LNCAP (cell line): ENCODE results near the gene SPOCK3.

Experiments
- TF ChIP-seq, protein P1 (sequence below): fragments of 450-650 bp; IDR thresholded peaks from 2 replicates; pipeline ENCODE4 v1.5.1; 2017; ENCODE audit warnings: mild to moderate bottlenecking

The SPOCK3 gene

DNA sequence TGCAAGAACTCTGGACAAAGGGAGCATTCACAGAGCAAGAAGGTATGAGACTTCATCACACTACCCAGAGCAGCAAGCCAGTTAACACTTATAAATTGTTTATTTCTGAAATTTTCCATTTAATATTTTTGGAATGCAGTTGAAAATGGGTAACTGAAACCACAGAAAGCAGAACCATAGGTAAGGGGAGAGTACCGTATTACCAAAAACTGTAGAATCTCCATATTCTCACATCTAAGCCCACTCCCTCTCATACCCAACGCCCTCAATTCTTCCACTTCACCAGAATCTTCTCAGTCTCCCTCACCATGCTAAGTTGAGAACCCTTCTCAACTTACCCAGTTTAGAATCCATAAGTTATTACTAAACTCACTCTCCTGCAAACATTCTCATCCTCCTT is 277.8 kb downstream of the SPOCK3 start:
- TF ChIP-seq, protein P1, sequence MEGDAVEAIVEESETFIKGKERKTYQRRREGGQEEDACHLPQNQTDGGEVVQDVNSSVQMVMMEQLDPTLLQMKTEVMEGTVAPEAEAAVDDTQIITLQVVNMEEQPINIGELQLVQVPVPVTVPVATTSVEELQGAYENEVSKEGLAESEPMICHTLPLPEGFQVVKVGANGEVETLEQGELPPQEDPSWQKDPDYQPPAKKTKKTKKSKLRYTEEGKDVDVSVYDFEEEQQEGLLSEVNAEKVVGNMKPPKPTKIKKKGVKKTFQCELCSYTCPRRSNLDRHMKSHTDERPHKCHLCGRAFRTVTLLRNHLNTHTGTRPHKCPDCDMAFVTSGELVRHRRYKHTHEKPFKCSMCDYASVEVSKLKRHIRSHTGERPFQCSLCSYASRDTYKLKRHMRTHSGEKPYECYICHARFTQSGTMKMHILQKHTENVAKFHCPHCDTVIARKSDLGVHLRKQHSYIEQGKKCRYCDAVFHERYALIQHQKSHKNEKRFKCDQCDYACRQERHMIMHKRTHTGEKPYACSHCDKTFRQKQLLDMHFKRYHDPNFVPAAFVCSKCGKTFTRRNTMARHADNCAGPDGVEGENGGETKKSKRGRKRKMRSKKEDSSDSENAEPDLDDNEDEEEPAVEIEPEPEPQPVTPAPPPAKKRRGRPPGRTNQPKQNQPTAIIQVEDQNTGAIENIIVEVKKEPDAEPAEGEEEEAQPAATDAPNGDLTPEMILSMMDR = no peak

DNA sequence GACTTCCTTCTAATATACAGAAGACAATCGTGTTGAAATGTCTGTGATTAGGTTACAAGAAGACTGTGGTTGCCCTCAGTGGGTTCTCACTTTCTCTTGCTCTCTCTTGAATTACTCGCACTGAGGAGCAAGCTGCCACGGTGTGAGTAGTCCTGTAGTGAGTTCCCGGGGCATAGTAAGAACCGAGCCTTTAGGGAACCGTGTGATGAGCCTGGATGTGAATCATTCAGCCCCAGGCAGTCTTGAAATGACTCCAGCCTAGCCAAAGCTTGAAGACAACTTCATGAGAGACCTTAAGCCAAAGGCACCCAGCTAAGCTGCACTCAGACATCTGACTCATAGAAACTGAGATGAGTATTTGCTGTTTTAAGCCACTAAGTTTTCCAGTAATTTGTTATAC is 292.7 kb downstream of the SPOCK3 start:
- TF ChIP-seq, protein P1 = no peak

DNA sequence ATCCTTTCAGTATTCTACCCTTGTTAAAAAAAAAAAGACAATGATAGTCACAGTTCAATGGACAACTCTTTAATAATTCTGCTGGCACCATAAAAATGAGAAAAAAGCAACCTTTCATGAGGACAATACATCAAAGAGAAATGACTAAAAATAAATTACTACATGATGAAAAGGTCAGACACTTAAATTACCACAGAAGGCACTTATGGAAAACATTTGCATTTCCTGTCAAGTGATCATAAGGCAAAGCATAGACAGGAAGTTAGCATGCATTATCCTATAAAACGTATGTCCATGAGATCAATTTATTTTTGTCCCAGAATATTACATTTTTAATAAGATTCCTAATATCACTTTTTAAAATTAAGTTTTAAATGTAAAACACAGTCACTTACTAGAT is 303.8 kb downstream of the SPOCK3 start:
- TF ChIP-seq, protein P1 = no peak

DNA sequence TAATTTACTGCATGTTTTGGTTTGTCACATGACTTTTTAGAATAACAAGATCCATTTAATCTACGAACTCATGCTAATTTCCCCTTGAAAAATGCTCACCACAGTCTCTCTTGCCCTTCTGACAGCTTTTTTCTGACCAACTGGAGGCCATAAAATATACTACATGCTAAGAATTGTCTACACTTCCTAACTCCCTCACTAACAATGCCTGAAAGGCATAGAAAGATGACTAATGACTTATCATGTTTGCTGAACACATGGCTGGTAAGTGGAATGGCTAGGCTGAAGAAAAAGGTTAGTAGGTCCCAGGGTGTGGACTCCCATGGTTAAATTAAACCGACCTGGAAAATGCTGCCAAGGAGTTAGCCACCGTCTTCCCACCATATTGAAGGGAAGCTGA is 309.9 kb downstream of the SPOCK3 start:
- TF ChIP-seq, protein P1 = no peak

DNA sequence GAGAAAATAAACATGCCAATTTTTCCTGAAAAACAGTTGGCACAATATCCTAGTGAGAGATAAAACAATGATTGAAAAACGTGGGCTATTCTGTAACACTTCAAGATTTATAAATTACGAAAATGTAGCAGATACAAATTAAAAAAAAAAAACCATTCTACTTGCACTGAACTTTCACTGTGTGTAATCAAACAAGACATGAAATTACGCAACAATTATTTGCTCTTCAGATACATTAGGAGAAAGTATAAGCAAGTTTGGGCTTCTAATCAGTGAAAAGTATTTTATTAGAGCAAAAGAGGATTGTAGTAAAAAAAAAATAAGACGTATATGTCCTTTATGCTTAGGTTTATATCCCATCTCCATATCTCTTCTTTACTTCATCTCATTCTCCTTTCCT is 320.4 kb downstream of the SPOCK3 start:
- TF ChIP-seq, protein P1 = no peak

DNA sequence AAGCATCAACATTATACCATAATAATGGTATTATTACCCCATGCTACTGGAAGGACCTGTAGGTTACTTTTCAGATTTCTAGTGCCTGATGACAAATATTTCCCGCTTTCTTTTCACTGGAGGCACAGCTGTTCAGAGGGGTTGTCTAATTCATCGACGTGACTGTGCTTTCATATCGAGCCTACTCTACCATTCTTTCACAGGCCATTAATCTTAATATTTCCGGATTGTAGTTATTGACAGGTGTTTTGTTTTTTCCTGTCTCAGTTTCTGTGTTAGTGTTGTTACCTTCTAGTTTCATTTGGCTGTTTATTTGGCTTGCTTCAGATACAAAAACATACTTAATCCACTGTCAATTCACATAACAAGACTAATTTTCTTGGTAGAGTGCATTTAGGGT is 330.9 kb downstream of the SPOCK3 start:
- TF ChIP-seq, protein P1 = no peak

DNA sequence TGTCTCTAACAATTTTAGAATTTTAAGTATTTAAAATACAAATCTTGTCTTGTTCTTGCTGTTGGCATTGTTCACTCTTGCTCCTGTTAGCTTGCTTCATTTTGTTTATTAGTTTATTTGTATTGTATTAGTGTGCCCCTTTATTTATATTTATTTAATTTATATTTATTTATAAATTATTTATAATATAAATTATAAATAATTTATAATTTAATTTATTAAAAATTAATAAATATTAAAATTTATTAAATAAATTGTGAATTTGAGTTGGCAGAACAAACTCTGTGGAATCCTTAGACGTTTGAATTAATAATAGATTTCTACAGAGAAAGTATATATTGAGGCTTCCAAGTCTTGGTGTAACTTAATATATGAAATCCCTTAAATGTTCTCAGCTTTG is 331.4 kb downstream of the SPOCK3 start:
- TF ChIP-seq, protein P1 = no peak

DNA sequence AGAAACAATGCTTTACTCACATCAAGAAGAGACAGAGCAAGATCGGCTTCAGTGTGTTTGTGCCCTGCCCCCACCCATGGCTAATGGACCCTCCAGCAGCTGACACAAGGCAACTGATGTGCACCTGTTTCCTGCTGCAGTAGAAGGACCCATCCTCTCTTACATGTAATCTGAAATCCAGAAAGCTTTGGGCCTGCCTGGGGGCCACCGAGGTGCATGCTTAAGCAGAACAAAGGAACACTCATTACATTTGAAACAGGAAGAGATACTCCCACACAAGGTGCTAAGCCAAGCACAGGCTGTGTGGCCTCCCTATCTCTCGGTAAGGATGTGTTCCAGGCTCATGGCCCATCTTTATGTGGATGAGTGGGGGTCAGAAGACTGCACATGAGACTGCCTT is 338.0 kb downstream of the SPOCK3 start:
- TF ChIP-seq, protein P1 = no peak
